ENCODE measurements around the gene TCF7L2.

Gene TCF7L2

GRCh38 chr10:113037218-113037617, 87.2 kb downstream of the TCF7L2 start:
- Histone ChIP-seq H3K27ac (no peak overlapping the region), H3K9me3 (0 out of 2 replicates have a peak, but pooled peaks cover 7% of the 10 kb centered on the region), H4K20me1 (peaks cover 44% of the 10 kb centered on the region; the same call in 1 of the 2 replicates), H3K36me3 (peaks cover 42% of the 10 kb centered on the region), H3K4me2 (no peak overlapping the region), H3K27me3 (no peaks in the 10 kb centered on the region), H3K4me1 (no peaks in the 10 kb centered on the region; the same call in 1 of the 2 replicates), H3K9ac (no peak overlapping the region), H3K4me3 (no peak overlapping the region)
- TF ChIP-seq Cebpa-rat (IDR thresholded peaks at IDR 0.05) = no peak

GRCh38 chr10:113038183-113038582, 88.1 kb downstream of the TCF7L2 start:
- Histone ChIP-seq H3K4me1 (peaks cover 4% of the 10 kb centered on the region; the same call in 1 of the 2 replicates), H3K9ac (no peak overlapping the region), H4K20me1 (peaks cover 44% of the 10 kb centered on the region; the same call in 1 of the 2 replicates), H3K4me2 (no peak overlapping the region), H3K4me3 (no peak overlapping the region), H3K9me3 (0 out of 2 replicates have a peak, but pooled peaks cover 5% of the 10 kb centered on the region), H3K36me3 (peaks cover 52% of the 10 kb centered on the region), H3K27ac (no peak overlapping the region), H3K27me3 (no peaks in the 10 kb centered on the region)
- TF ChIP-seq Cebpa-rat (IDR thresholded peaks at IDR 0.05) = no peak

- H3K27ac ChIP-seq = no peak overlapping the region
- no peak overlapping the region for H3K4me3 ChIP-seq
- H3K9ac ChIP-seq = no peak overlapping the region
- H4K20me1 ChIP-seq = peaks cover 44% of the 10 kb centered on the region; the same call in 1 of the 2 replicates
- TF ChIP-seq Cebpa-rat (IDR thresholded peaks at IDR 0.05) = no peak
- peaks cover 55% of the 10 kb centered on the region for H3K36me3 ChIP-seq
- no peaks in the 10 kb centered on the region for H3K9me3 ChIP-seq
- H3K4me1 ChIP-seq = peaks cover 4% of the 10 kb centered on the region; the same call in 1 of the 2 replicates
- no peaks in the 10 kb centered on the region for H3K27me3 ChIP-seq
- H3K4me2 ChIP-seq = peak overlapping the region; percentile 5; the same call in 1 of the 2 replicates
Observed at GRCh38 chr10:113038985-113039384, 88.9 kb downstream of the TCF7L2 start.

DNA sequence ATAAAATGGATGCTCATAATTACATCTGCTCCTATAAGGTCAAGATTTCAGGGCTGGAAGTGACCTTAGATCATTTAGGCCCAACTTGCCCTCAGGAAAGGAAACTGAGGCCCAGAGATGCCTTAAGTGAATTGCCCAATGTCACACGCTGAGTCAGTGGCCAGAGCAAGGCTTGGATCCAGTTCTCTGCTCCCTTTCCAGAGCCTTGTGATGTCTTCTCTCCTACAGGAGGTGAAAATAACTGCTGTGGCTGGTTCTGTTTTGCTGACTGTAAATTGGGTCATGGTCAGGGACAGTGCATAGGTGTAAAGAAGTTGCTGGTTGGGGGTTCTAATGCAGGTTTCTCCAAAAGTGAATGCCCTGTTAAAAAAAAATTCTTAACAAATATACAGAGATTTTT, 91.3 kb downstream of the TCF7L2 start:
- Histone ChIP-seq H3K4me2 (no peak overlapping the region), H3K9ac (no peak overlapping the region), H3K36me3 (peaks cover 61% of the 10 kb centered on the region), H3K27me3 (no peaks in the 10 kb centered on the region), H3K27ac (no peak overlapping the region), H3K4me1 (peaks cover 4% of the 10 kb centered on the region; the same call in 1 of the 2 replicates), H4K20me1 (peaks cover 32% of the 10 kb centered on the region; the same call in 1 of the 2 replicates), H3K9me3 (no peaks in the 10 kb centered on the region), H3K4me3 (no peak overlapping the region)
- TF ChIP-seq Cebpa-rat (IDR thresholded peaks at IDR 0.05) = no peak

GRCh38 chr10:113041841-113042750, 92.0 kb downstream of the TCF7L2 start:
- no peak for TF ChIP-seq Cebpa-rat (IDR thresholded peaks at IDR 0.05)
- Histone ChIP-seq H3K27ac (no peak overlapping the region), H3K36me3 (peaks cover 60% of the 10 kb centered on the region), H3K9me3 (no peaks in the 10 kb centered on the region), H3K9ac (no peak overlapping the region), H3K27me3 (no peaks in the 10 kb centered on the region), H3K4me1 (peaks cover 10% of the 10 kb centered on the region; the same call in 1 of the 2 replicates), H4K20me1 (peaks cover 27% of the 10 kb centered on the region; the same call in 1 of the 2 replicates), H3K4me2 (no peak overlapping the region; the same call in 1 of the 2 replicates), H3K4me3 (no peak overlapping the region)

- no peak overlapping the region for H3K4me3 ChIP-seq
- H3K9ac ChIP-seq = no peak overlapping the region
- no peak overlapping the region for H3K27ac ChIP-seq
- H3K4me2 ChIP-seq = no peak overlapping the region
- peaks cover 21% of the 10 kb centered on the region; the same call in 1 of the 2 replicates for H4K20me1 ChIP-seq
- TF ChIP-seq Cebpa-rat (IDR thresholded peaks at IDR 0.05) = no peak
- H3K9me3 ChIP-seq = no peaks in the 10 kb centered on the region; the same call in 1 of the 2 replicates
- H3K27me3 ChIP-seq = no peaks in the 10 kb centered on the region
- peaks cover 10% of the 10 kb centered on the region; the same call in 1 of the 2 replicates for H3K4me1 ChIP-seq
- H3K36me3 ChIP-seq = peaks cover 63% of the 10 kb centered on the region
Observed at GRCh38 chr10:113042868-113043267, 92.8 kb downstream of the TCF7L2 start.

DNA sequence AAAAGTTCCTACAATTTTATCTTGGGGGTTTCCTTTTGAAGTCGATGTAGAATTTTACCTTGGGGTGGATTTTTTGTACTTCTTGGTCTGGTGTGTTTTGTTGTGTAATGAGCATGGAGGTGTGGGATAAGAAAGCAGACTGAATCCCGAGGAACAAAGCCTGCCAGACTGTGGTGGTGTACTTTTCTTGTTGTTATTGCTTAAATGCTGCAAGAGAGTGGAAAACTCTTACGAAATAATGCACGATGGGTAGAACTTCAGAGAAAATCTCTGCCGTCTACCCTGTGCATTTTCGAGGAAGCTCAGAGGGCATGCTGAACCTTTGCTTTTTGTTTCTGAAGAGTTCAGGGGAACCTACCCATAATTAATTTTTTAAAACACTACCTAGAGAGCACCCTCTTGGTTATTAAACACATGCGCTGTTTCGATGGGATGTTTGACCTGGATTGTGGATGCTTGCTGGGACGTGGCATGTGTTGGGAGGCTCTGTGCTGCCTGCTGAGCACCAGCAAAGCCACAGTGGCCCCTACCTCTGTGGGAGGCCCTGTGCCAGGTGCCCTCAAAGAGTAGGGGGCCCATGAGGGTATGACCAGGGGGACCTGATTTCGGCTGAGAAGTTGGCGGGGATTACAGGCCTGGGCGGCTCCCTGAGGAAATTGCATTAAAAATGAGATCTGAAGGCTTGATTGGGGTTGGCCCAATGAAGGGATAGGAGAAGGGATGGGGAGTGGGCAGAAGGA, 94.1 kb downstream of the TCF7L2 start:
- no peak overlapping the region for H3K27ac ChIP-seq

DNA sequence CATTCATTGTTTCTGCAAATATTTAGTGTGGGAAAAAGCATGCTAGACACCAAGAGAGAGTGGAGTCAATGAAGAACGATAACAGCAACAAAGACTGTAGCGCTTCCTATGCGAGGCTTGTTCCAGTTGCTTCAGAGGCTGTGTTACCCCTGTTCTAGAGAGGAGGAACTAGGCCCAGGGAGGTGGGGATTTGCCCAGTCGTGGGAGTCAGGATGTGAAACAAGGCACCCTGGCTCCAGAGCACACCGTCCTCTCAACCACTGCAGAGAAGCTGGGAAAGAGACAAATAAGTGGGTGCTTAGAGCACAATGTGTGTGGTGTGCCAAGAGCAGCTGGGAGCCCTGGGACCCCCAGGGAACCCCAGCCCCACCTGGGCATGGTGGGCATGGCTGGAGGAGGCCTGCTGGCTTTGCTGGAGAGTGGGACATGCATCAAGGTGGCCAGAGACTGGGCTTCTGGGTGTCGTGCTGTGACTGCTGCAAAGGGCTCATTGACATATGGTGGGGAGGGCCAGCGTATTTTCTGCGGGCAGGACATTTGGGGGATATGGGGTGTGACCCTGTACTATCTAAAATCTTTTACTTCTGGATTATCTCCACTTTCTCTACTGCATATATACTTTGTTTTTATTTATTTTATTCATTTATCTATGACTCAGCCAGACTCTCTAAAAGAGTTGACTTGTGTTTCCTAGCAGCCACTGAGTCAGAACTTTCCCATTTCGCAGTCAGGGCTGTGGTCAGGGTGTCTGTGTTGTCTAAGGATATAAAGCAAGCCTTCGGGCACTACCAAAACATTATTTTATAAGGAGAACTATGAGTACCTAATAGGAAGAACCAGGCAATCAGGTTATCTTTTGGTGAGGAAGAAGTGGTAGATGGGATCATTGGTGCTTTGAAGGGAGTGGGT, 95.4 kb downstream of the TCF7L2 start:
- Histone ChIP-seq H3K36me3 (peaks cover 68% of the 10 kb centered on the region), H3K4me2 (no peak overlapping the region), H3K9ac (no peak overlapping the region), H3K4me1 (peaks cover 27% of the 10 kb centered on the region), H3K27ac (no peak overlapping the region), H3K4me3 (no peak overlapping the region), H3K9me3 (no peaks in the 10 kb centered on the region; the same call in 1 of the 2 replicates), H4K20me1 (peaks cover 6% of the 10 kb centered on the region; the same call in 1 of the 2 replicates), H3K27me3 (no peaks in the 10 kb centered on the region)
- TF ChIP-seq Cebpa-rat (IDR thresholded peaks at IDR 0.05) = no peak

More for the DNA sequence above, 94.1 kb downstream of the TCF7L2 start:
- no peak overlapping the region for H3K4me3 ChIP-seq
- H3K27me3 ChIP-seq = no peaks in the 10 kb centered on the region
- TF ChIP-seq Cebpa-rat (IDR thresholded peaks at IDR 0.05) = 0 out of 2 replicates have a peak, but pooled peaks have one; percentile 38
- peaks cover 8% of the 10 kb centered on the region; the same call in 1 of the 2 replicates for H4K20me1 ChIP-seq
- H3K9me3 ChIP-seq = no peaks in the 10 kb centered on the region; the same call in 1 of the 2 replicates
- no peak overlapping the region for H3K4me2 ChIP-seq
- H3K36me3 ChIP-seq = peaks cover 71% of the 10 kb centered on the region
- H3K9ac ChIP-seq = no peak overlapping the region
- peaks cover 15% of the 10 kb centered on the region for H3K4me1 ChIP-seq

Data from BLaER1 (cell line).